GM23338 (cell line): ENCODE results near the gene MYO1E. TPM values are rescaled to one million over a fixed set of nuclear protein-coding genes. Genes with fewer than 3 reads are reported as not detected.
A peak's percentile ranks its signal among the peaks of the same experiment; 100 is the strongest.

Source experiments
- ATAC-seq: fragments of 200-7000 bp; cut with Tn5 transposase; 3 replicates; pipeline ENCODE4 v1.9.1; 2020
- DNase-seq: peaks from one replicate; pipeline ENCODE4 v3.0.0-alpha.2; 2015; ENCODE audit warnings: low spot score
- H2AFZ ChIP-seq: fragments of 200-600 bp; sonication (generic); 2 replicates; pipeline ENCODE4 v1.8.0; 2016; ENCODE audit warnings: antibody characterized with exemption, mild to moderate bottlenecking, moderate library complexity
- H3F3A ChIP-seq: fragments of 200-600 bp; sonication (generic); replicated peaks from 2 replicates; pipeline ENCODE4 v1.8.0; 2017; ENCODE audit warnings: antibody characterized with exemption, mixed run types, low read depth
- H3K27ac ChIP-seq: fragments of 200-600 bp; sonication (generic); 2 replicates; pipeline ENCODE4 v1.6.1; 2016; ENCODE audit warnings: low read depth
- H3K27me3 ChIP-seq: fragments of 200-600 bp; sonication (generic); 2 replicates; pipeline ENCODE4 v1.8.0; 2016; ENCODE audit warnings: mild to moderate bottlenecking, mixed run types, moderate library complexity; ENCODE audit not compliant: insufficient read depth
- H3K36me3 ChIP-seq: fragments of 200-600 bp; sonication (generic); 2 replicates; pipeline ENCODE4 v1.8.0; 2016; ENCODE audit warnings: mild to moderate bottlenecking; ENCODE audit not compliant: insufficient read depth
- H3K4me1 ChIP-seq: fragments of 200-600 bp; sonication (generic); 2 replicates; pipeline ENCODE4 v1.8.0; 2016; ENCODE audit warnings: mild to moderate bottlenecking, moderate library complexity; ENCODE audit not compliant: insufficient read depth
- H3K4me2 ChIP-seq: fragments of 200-600 bp; sonication (generic); 2 replicates; pipeline ENCODE4 v1.7.1; 2017; ENCODE audit warnings: mixed run types
- H3K4me3 ChIP-seq: fragments of 200-600 bp; sonication (generic); 2 replicates; pipeline ENCODE4 v1.6.1; 2016; ENCODE audit warnings: mixed run types
- H3K79me2 ChIP-seq: fragments of 200-600 bp; sonication (generic); replicated peaks from 2 replicates; pipeline ENCODE4 v1.8.0; 2017; ENCODE audit warnings: mild to moderate bottlenecking; ENCODE audit not compliant: insufficient read depth
- H3K9me2 ChIP-seq: fragments of 200-600 bp; sonication (generic); 2 replicates; pipeline ENCODE4 v1.8.0; 2017; ENCODE audit not compliant: insufficient read depth
- H4K20me1 ChIP-seq: fragments of 200-600 bp; sonication (generic); replicated peaks from 2 replicates; pipeline ENCODE4 v1.8.0; 2017; ENCODE audit warnings: mild to moderate bottlenecking; ENCODE audit not compliant: insufficient read depth
- H3K27ac Mint-ChIP-seq: 2 replicates; pipeline ENCODE4 v1.8.0; 2020; ENCODE audit warnings: inconsistent platforms, mild to moderate bottlenecking, moderate library complexity, mixed read lengths
- H3K27me3 Mint-ChIP-seq: 3 replicates; pipeline ENCODE4 v1.8.0; 2022; ENCODE audit warnings: low read depth, mild to moderate bottlenecking, moderate library complexity, mixed read lengths, inconsistent platforms; ENCODE audit not compliant: insufficient read depth, poor library complexity
- H3K36me3 Mint-ChIP-seq: 3 replicates; pipeline ENCODE4 v1.8.0; 2021; ENCODE audit warnings: low read depth, mild to moderate bottlenecking, inconsistent platforms, moderate library complexity, mixed read lengths
- H3K4me1 Mint-ChIP-seq: 3 replicates; pipeline ENCODE4 v1.8.0; 2020; ENCODE audit warnings: mild to moderate bottlenecking, inconsistent platforms, mixed read lengths
- H3K4me3 Mint-ChIP-seq: 3 replicates; pipeline ENCODE4 v1.8.0; 2021; ENCODE audit warnings: moderate library complexity, mild to moderate bottlenecking, inconsistent platforms, mixed read lengths
- H3K9me3 Mint-ChIP-seq: 3 replicates; pipeline ENCODE4 v1.8.0; 2020; ENCODE audit warnings: moderate library complexity, mild to moderate bottlenecking, inconsistent platforms, mixed read lengths
- EZH2phosphoT487 ChIP-seq: fragments of 200-600 bp; sonication (generic); IDR thresholded peaks from one replicate; pipeline ENCODE4 v1.8.1; 2018; ENCODE audit warnings: antibody characterized with exemption; ENCODE audit not compliant: unreplicated experiment
- JUNB ChIP-seq: IDR thresholded peaks from one replicate; pipeline ENCODE4 v1.6.1; 2016; ENCODE audit warnings: antibody characterized with exemption; ENCODE audit not compliant: unreplicated experiment
- NANOG ChIP-seq: IDR thresholded peaks from 2 replicates; pipeline ENCODE4 v1.6.1; 2016; ENCODE audit warnings: antibody characterized with exemption, borderline replicate concordance
- ZNF114 ChIP-seq: fragments of 250-450 bp; sonication (Bioruptor Pico); IDR thresholded peaks from 2 replicates; pipeline ENCODE4 v1.5.0; 2020; ENCODE audit warnings: mild to moderate bottlenecking, moderate library complexity
- ZNF331 ChIP-seq: fragments of 250-450 bp; sonication (Bioruptor Pico); IDR thresholded peaks from 2 replicates; pipeline ENCODE4 v1.5.0; 2020; ENCODE audit warnings: low read depth, mild to moderate bottlenecking, moderate library complexity
- ZNF462 ChIP-seq: fragments of 250-450 bp; sonication (Bioruptor Pico); IDR thresholded peaks from 2 replicates; pipeline ENCODE4 v1.5.0; 2020; ENCODE audit warnings: mild to moderate bottlenecking, moderate library complexity
- polyA plus RNA-seq: library from polyadenylated mRNA; unstranded; fragments of >200 nt; fragmentation: Nextera tagmentation; extraction: Ambion mirVana; gene quantifications from 2 replicates; pipeline ENCODE4 v1.2.1, GENCODE V29; 2016
- total RNA-seq: library from RNA; depleted of rRNA; stranded (reverse); fragments of >200 nt; shearing (Covaris generic); gene quantifications from 2 replicates; pipeline ENCODE4 v1.2.3, GENCODE V29; 2014

MYO1E gene
- total and polyA plus RNA-seq, 2 experiments from 2014 or later = 68.3 to 131 TPM

GRCh38 chr15:59229015-59229414 is 143.7 kb downstream of the MYO1E start:
- Mint-ChIP-seq H3K27me3 (peaks cover 2% of the 10 kb centered on the region), H3K4me1 (peaks cover 20% of the 10 kb centered on the region), H3K4me3 (no peak overlapping the region), H3K36me3 (peaks cover 10% of the 10 kb centered on the region; the same call in 2 of the 3 replicates), H3K9me3 (no peaks in the 10 kb centered on the region), H3K27ac (peak overlapping the region; percentile 77; the same call in 1 of the 2 replicates)
- Histone ChIP-seq H3K9me2 (no peaks in the 10 kb centered on the region), H3K27ac (peak overlapping the region; percentile 39; the same call in 1 of the 2 replicates), H3K27me3 (no peaks in the 10 kb centered on the region), H3K36me3 (peaks cover 6% of the 10 kb centered on the region; the same call in 1 of the 2 replicates), H2AFZ (no peak overlapping the region), H4K20me1 (0 out of 2 replicates have a peak, but pooled peaks cover 3% of the 10 kb centered on the region), H3K4me3 (no peak overlapping the region), H3F3A (no peaks in the 10 kb centered on the region), H3K4me2 (no peak overlapping the region), H3K4me1 (peaks cover 8% of the 10 kb centered on the region; the same call in 1 of the 2 replicates), H3K79me2 (no peaks in the 10 kb centered on the region)
- TF ChIP-seq ZNF462 (CRISPR knock-in tag) = no peak
- ATAC-seq = no peak
- DNase-seq = no peak

GRCh38 chr15:59227021-59227420 is 145.7 kb downstream of the MYO1E start:
- Histone ChIP-seq H2AFZ (no peak overlapping the region), H3K4me2 (no peak overlapping the region), H3K4me3 (no peak overlapping the region), H3K27me3 (no peaks in the 10 kb centered on the region), H3K27ac (peak overlapping the region; percentile 63; the same call in 1 of the 2 replicates), H3K9me2 (no peaks in the 10 kb centered on the region), H3K79me2 (no peaks in the 10 kb centered on the region), H4K20me1 (0 out of 2 replicates have a peak, but pooled peaks cover 3% of the 10 kb centered on the region), H3F3A (no peaks in the 10 kb centered on the region), H3K4me1 (peaks cover 8% of the 10 kb centered on the region; the same call in 1 of the 2 replicates), H3K36me3 (peaks cover 8% of the 10 kb centered on the region; the same call in 1 of the 2 replicates)
- H3K36me3 Mint-ChIP-seq = peaks cover 8% of the 10 kb centered on the region; the same call in 2 of the 3 replicates
- H3K27ac Mint-ChIP-seq = no peak overlapping the region
- peaks cover 14% of the 10 kb centered on the region for H3K4me1 Mint-ChIP-seq
- DNase-seq = no peak
- no peak overlapping the region for H3K4me3 Mint-ChIP-seq
- H3K27me3 Mint-ChIP-seq = peaks cover 2% of the 10 kb centered on the region
- no peaks in the 10 kb centered on the region for H3K9me3 Mint-ChIP-seq
- ATAC-seq = no peak
- TF ChIP-seq EZH2phosphoT487 = no peak
- no peak for TF ChIP-seq ZNF114 (CRISPR knock-in tag)
- TF ChIP-seq ZNF331 (CRISPR knock-in tag) = no peak
- TF ChIP-seq JUNB = no peak
- TF ChIP-seq ZNF462 (CRISPR knock-in tag) = no peak
- no peak for TF ChIP-seq NANOG
